Left forelimb (tissue), 1 donor: Measurements from ENCODE around the gene GIT2.
"Not testable (repeated sequence)": the region's sequence is repeated elsewhere in the genome, so short reads cannot be mapped to it uniquely, and the experiment has no call there.

ENCODE experiments used
- DNase-seq: peaks from one replicate; pipeline ENCODE4 v3.0.0-alpha.2; 2018; ENCODE audit warnings: low spot score

Gene GIT2

DNA sequence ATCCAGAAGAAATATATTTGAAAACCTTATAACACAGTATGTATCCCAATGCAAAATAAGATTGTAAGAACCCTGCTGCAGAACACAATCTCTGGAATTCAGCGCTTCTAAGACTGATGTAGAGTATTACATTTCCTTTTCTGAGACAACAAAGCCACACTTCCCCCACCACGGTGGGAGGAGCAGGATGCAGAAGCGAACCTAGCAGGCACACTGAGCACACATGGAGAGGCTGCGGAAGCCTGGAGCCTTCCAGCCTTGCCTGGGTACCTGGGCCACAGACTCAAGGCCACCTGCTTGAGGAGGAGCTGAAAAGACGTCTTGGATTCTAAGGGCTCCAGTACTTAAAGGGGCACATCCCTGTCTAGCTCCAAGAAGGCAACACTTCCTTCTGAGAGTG, 49.7 kb downstream of the GIT2 start:
- no peak for DNase-seq

GRCh38 chr12:109944561-109945359, 51.4 kb downstream of the GIT2 start:
- no peak for DNase-seq

DNA sequence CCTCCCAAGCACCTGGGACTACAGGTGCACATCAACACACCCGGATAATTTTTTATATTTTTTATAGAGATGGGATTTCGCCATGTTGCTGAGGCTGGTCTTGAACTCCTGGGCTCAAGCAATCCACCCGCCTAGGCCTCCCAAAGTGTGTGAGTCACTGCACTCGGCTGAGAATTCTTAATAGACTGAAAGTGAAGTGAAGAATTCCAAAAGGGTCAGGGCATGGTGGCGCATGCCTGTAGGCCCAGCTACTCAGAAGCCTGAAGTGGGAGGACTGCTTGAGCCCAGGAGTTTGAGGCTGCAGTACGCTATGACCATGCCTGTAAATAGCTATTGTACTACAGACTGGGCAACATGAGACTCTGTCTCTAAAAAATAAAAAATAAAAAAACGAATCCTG, 52.4 kb downstream of the GIT2 start:
- DNase-seq = no peak

DNA sequence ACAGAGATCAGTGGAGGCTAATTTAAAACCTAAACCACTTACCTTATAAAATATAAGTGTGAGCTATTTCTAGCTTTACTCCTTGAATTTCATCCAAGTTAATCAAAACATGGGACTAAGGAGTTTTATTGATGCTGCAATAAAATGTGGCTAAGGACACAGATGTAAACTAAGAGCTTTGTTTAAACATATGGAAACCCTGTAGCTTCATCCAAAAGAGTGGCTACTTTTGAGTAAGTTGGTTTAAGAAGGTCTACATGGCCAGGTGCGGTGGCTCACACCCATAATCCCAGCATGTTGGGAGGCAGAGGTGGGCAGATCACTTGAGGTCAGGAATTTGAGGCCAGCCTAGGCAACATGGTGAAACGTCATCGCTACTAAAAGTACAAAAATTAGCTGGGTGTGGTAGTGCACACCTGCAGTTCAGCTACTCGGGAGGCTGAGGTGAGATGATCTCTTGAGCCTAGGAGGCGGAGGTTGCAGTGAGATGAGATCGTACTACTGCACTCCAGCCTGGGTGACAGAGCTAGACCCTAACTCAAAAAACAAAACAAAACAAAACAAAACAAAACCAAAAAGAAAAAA, 55.7 kb downstream of the GIT2 start:
- no peak for DNase-seq

DNA sequence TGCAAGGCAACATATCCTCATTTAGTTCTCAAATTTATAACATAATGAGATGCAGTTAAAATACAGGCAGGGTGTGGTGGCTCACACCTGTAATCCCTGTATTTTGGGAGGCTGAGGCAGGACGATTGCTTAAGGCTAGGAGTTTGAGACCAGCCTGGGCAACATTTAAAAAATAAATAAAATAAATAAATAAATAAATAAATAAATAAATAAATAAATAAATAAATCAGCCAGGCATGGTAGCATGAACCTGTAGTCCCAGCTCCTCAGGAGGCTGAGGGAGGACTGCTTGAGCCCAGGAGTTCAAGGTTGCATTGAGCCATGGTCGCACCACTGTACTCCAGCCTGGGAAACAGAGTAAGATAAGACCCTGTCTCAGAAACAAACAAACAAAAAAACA, 56.7 kb downstream of the GIT2 start:
- DNase-seq = no peak

DNA sequence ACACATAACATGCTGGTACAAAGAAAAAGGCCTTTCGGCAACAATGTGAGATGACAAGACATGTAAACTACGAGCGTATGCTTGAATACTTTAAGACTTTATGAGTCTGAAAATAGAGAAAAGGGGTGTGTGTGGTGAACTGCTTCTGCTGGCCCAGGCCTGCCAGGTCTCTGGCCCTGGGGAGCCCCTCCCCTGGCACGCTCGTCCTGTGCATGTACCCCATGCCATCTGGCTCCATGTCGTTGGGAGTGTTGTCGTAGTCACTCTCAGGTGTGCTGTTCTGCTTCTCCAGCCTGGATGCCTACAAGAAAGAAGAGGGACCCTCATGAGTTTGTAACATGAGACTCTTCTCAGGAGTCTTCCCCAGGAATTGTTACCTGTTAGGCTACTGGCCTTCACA, 57.2 kb downstream of the GIT2 start:
- DNase-seq = no peak

DNA sequence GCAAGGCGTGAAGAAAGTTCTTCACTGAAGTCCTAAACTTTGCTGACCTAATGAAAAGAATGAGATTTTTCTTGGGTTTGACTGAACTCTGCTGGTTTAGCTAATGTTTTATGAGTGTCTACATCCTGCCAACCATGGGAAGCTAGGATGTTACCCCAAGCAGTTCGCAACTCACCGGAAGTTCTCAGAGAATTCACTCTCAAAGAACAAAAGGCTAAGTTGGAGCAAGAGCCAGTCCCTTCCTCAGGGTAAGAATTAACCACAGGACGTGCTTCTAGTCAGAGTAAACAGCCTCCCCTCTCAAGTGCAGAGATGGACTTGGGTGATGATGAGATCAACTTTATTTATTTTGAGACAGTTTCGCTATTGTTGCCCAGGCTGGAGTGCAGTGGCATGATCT, 58.8 kb downstream of the GIT2 start:
- DNase-seq = no peak

GRCh38 chr12:109934026-109934425, 62.1 kb downstream of the GIT2 start:
- DNase-seq = no peak

- no peak for DNase-seq
Measured at GRCh38 chr12:109932878-109933503, 63.2 kb downstream of the GIT2 start.

DNA sequence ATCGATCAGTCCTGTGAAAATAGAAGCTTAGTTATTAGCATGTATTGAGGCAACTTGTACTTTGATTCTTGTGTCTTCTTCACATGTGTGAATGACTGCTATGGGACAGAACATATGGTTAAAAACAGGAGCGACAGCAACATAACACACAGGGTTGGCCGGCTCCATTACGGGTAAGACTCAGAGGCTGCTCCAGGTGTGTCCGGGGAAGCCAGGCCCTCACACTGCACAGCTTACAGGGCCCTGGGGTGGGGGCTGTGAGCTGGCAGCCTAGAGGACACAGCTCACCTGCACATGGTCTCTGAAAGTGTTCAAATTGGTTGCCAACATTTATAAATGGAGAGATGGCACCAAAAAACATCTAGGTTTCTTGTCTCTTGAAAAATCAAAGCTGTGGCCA, 65.0 kb downstream of the GIT2 start:
- DNase-seq = no peak

GRCh38 chr12:109930028-109930800, 66.0 kb downstream of the GIT2 start:
- DNase-seq = no peak

DNA sequence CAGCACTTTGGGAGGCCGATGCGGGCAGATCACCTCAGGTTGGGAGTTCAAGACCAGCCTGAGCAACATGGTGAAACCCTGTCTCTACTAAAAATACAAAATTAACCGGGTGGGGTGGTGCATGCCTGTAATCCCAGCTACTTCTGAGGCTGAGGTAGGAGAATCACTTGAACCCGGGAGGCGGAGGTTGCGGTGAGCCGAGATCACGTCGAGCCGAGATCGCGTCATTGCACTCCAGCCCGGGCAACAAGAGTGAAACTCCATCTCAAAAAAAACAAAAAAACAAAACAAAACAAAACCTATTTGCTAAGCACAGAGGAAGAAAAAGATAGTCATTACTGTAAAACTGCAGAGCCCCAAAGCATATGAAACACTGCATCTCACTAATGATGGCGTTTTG, 66.8 kb downstream of the GIT2 start:
- DNase-seq = not testable (repeated sequence)

GRCh38 chr12:109928058-109928656, 68.0 kb downstream of the GIT2 start:
- no peak for DNase-seq

GRCh38 chr12:109927622-109928021, 68.5 kb downstream of the GIT2 start:
- DNase-seq = no peak

DNA sequence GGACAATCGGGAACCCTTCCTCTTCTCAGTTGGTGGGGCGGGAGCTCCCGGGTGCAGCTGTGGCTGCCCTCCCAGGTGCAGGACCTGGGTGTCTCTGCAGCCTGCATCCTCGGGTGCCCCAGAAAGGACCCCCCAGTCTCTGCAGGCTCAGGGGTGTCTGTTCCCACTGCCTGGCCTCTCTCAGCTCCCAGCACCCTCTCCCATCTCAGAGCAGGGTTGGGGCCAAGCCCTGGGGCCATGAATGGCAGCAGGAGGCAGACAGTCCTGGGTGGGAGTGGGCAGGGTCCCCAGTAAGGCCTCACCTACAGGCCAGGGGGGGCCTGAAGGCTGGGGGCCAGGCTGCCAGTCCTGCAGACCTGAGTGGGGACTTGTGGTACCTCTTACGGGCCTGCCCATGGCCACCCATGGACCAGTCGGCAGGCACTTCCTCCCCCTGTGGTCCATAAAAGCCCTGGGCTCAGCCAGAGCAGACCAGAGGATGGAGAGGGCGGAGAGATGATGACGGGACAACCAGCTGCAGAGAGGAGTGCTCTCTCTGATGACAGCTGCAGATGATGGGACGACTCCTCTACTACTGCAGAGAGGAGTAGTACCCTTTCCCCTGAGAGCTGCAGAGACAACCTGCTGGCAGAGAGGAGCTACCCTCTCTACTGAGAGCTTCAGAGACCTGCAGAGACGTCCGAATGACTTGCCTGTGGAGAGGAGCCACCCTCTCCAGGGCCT, 69.5 kb downstream of the GIT2 start:
- DNase-seq = no peak

- DNase-seq = no peak
Measured at GRCh38 chr12:109926016-109926415, 70.2 kb downstream of the GIT2 start.

DNA sequence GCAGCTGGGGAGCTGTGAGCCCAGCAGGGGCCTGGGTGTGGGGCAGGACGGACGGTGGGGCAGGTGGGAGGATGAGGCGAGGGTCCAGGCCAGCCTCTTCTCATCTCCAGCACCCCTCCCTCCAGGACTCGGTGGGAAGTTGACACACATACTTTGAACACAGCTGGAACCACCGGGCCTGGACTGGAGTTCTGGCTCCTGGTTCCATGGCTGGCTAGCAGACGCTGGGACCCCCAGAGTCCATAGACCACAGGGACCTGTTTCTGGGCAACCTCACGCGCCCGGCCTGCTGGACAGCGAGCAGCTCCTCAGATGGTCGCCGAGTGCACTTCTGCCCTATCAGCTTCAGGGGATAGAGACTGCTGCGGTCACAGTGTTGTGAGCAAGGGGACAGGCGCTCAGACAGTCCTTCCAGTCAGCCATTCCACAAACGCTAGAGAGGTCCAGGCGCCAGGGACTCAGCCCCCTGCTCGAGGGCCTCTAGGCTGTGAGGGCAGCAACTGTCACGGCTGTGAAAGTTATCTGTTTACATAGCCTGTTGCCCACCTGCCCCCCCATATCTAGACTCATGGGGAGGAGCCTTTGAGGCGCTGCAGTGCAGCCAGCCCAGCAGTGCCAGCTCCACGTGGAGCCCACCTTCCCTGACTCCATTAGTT, 70.9 kb downstream of the GIT2 start:
- DNase-seq = no peak

- no peak for DNase-seq
Measured at GRCh38 chr12:109923481-109924245, 72.5 kb downstream of the GIT2 start.

DNA sequence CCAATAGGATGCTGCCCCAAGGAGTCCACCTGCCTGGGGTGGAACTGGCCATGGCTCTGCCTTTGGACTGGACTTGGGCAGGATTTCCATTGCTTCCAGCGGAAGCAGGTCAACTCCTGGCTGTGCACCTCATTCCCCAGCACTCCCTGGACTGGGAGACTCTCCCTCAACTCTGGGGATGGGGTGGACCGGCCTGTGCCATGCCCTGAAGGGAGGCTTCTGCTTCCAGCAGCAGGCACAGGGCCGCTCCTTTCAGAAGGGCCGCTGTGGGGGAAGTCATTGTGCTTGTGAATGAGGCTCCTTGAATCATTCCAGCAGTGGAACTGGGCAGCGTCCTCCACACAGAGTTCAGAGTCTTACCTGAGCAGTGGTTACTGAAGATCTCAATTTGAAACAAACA, 73.1 kb downstream of the GIT2 start:
- no peak for DNase-seq

GRCh38 chr12:109921982-109922381, 74.2 kb downstream of the GIT2 start:
- DNase-seq = no peak
